Measurements from ENCODE around the gene QSOX1.

- TF ChIP-seq POLR2A (IDR thresholded peaks at IDR 0.05; ENCODE audit: low read depth, low read length) (no peak), CEBPB (IDR thresholded peaks at IDR 0.05; ENCODE audit: low read depth, low read length) (no peak), CTCF (conservative IDR thresholded peaks at IDR 0.05; ENCODE audit: low read depth, low read length) (no peak), RFX5 (IDR thresholded peaks at IDR 0.05; ENCODE audit: low read depth, low read length) (no peak), SMC3 (IDR thresholded peaks at IDR 0.05; ENCODE audit: low read depth, low read length) (no peak), USF2 (IDR thresholded peaks at IDR 0.05; ENCODE audit: low read depth, low read length) (no peak), RAD21 (IDR thresholded peaks at IDR 0.05; ENCODE audit: low read length) (no peak), ELK1 (IDR thresholded peaks at IDR 0.05; ENCODE audit: borderline replicate concordance, low read depth, low read length) (no peak), RCOR1 (IDR thresholded peaks at IDR 0.05; ENCODE audit: insufficient replicate concordance, low read length) (no peak), MAZ (IDR thresholded peaks at IDR 0.05; ENCODE audit: borderline replicate concordance, low read depth, low read length) (no peak), FOS (IDR thresholded peaks at IDR 0.05; ENCODE audit: low read depth, low read length) (no peak), CHD1 (IDR thresholded peaks at IDR 0.05; ENCODE audit: low read depth, low read length) (no peak)
Measured at GRCh38 chr1:180173451-180173850, 18.8 kb downstream of the QSOX1 start.
